Femur (tissue), 1 donor: ENCODE data around the gene GALNT7.

Experiments used
- DNase-seq: peaks from one replicate; pipeline ENCODE4 v3.0.0-alpha.2; 2017

The GALNT7 gene

DNA sequence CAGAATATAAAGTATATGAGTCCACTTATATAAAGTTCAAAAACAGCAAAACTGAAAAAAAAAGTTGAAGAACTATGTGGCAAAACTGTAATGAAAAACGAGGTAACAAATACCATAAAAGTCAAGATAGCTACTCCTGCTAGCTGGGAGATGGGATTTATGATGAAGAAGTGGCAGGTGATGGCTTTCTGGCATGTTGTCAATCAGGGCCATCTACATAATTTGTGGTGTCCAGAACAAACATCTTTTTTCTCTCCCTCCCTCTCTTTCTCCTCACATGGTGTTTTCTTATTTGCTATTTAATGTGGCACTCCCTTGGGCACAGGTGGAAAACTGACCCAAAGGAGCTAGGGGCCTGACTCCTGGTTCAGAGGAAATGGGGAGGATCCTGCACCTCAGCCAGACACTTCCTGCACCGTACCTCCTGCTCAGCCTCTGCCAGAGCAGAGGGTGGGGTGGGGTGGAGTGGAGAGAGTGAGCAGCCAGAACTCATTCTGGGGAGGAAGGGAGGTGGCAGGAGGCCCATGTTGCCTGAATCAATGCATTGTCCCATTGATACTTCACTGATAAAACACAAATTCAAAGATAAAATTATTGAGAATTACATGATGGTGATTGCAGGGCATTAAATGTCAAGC lies 196.9 kb downstream of the GALNT7 start:
- no peak for DNase-seq

DNA sequence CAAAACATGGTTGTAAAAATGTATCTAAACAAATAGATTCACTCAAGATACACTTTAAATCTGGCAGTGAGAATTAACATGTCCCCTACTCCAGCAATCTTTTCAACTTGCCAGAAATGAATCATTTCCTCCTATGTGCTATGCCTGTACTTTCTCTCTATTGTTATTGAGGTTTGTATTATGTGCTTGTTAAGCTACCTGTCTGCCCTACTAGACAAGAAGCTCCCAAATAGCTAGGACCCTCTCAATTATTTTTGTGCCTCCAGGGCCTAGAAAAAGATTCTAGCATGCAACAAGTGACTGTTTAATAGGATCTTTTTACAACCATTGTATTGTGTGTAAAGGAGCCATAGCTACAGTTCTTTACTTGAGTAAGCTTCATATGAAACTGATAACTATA lies 198.7 kb downstream of the GALNT7 start:
- no peak for DNase-seq

DNA sequence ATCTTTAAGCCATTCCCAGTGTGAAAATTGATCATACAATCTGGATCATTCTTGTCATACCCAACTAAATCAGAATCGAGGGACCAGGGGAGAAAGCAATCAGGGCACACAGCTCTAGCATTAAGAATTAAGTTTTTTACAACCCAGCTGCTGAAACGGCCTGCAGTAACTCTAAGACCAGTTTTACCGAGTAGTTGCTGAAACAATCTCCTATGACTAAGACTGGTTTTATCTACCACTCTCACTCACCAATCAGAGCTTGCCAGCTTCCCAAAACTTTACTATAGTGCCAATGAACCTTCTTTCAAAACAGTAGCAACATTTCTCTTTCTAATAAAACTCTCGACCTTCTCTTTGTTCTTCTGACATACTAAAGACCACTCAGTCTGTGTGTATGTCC lies 199.3 kb downstream of the GALNT7 start:
- DNase-seq = no peak

DNA sequence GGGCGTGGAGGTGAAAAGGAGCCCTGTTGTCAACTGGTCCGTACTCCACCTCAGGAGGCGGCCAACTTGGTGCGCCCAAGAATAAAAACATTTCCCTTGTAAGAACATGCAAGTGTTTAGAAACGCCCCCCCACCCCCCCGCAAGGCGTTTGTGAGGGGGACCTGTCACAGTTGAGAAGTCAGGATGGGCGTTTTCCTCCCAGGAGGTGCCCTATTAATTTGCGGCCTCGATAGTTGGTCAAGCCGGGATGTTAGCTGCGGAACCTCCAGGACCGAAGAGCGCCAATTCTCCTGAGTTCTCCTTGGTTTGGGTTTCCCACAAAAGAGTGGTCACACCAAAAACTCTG lies 201.5 kb downstream of the GALNT7 start:
- DNase-seq = peak; percentile 83

DNA sequence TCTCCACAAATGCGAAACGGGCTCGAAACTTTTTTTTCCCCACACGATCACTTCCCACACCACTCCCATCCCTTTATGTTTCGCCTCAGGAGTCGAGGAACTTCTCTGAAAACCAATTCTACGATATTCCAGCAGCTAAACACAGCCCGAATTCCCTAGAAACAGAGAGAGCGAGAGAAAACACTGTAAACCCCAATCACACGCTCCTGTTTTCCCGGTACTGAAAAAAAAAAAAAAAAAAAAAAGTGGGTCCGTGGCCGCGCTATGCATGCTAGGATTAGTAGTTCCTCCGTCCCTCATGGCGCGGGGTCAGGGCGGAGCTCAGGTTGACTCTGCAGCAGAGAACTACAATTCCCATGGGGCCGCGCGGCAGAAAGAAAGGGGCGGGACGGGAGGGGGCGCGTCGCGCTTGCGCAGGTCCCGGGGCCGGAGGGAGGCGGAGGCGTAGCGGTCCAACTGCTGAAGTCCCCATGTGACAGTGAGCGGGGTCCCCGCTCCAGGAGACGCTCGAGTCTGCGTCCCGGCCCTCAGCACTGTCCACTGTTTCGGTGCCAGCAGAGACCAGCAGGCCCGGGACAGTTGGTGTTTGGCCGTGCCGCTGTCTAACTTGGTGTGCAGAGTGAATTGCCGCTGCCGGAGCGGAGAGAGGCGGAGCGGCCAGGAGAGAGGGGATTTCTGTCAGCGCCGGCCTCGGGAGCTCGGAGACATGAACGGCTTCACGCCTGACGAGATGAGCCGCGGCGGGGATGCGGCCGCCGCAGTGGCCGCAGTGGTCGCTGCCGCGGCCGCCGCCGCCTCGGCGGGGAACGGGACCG lies 202.1 kb downstream of the GALNT7 start, which contains the start of gene SAP30:
SAP30 (plus strand) TSS at position 478 of the 815 bp plus-strand sequence; CDS start at position 707, 229 bp downstream.
- peak; percentile 100 for DNase-seq

DNA sequence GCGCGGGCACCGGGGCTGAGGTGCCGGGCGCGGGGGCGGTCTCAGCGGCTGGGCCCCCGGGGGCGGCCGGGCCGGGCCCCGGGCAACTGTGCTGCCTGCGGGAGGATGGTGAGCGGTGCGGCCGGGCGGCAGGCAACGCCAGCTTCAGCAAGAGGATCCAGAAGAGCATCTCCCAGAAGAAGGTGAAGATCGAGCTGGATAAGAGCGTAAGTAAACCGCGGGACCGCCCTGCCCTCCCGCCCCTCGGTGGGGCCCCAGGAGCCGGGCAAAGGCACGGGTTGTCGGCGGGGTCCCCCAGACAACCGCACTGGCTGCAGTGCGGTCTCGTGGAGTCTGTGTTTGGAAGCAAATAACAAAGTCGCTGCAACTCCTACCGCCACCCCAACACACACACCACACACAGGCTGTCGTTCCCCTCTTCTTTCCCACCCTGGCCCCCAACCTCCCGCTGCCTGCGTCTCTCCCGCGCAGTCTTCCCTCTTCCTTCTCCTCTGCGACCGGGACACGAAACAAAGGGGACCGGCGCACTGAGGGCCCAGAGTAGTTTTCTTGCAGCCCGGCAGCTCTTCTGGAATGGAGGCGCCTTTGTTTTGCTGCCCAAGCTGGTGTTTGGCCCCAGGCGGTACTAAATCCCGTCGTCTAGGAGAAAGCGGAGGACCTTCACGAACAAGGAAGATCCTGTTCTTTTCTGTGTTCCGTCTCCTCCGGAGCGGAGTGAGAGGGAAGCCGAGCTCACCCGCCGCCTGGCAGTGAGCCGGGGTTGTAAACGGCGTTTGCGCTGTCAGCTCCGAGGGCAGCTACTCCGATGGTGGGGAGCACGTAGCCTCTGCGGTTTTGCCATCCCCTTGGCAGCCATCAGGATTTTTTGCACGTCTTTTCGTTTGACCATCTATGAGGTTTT lies 202.9 kb downstream of the GALNT7 start:
- DNase-seq = peak; percentile 88
